Smooth muscle cell (in vitro differentiated cells): ENCODE data around the gene CALM3. TPM values are rescaled to one million over a fixed set of nuclear protein-coding genes. Genes with fewer than 3 reads are reported as not detected.

Source experiments
- DNase-seq: peaks from one replicate; lab custom pipeline; 2025; ENCODE audit not compliant: unreplicated experiment; lab: John Stamatoyannopoulos, UW
- H2AFZ ChIP-seq: fragments of 200-600 bp; sonication (generic); 2 replicates; pipeline ENCODE4 v1.6.0; 2016; ENCODE audit warnings: antibody characterized with exemption, low read depth, mild to moderate bottlenecking
- H3F3A ChIP-seq: fragments of 200-600 bp; sonication (generic); 2 replicates; pipeline ENCODE4 v1.6.0; 2017; ENCODE audit warnings: antibody characterized with exemption, low read depth
- H3K27ac ChIP-seq: fragments of 200-600 bp; sonication (generic); 2 replicates; pipeline ENCODE4 v1.5.1; 2016; ENCODE audit warnings: low read depth, mild to moderate bottlenecking
- H3K27me3 ChIP-seq: fragments of 200-600 bp; sonication (generic); 2 replicates; pipeline ENCODE4 v1.6.1; 2016; ENCODE audit warnings: low read depth, mild to moderate bottlenecking
- H3K36me3 ChIP-seq: fragments of 200-600 bp; sonication (generic); 2 replicates; pipeline ENCODE4 v1.5.1; 2016; ENCODE audit warnings: low read depth
- H3K4me1 ChIP-seq: fragments of 200-600 bp; sonication (generic); 2 replicates; pipeline ENCODE4 v1.5.1; 2016; ENCODE audit warnings: low read depth
- H3K4me2 ChIP-seq: fragments of 200-600 bp; sonication (generic); 2 replicates; pipeline ENCODE4 v1.6.0; 2016; ENCODE audit warnings: mild to moderate bottlenecking
- H3K4me3 ChIP-seq: fragments of 200-600 bp; sonication (generic); 2 replicates; pipeline ENCODE4 v1.5.1; 2016; ENCODE audit warnings: mild to moderate bottlenecking
- H3K79me2 ChIP-seq: fragments of 200-600 bp; sonication (generic); 2 replicates; pipeline ENCODE4 v1.6.0; 2016; ENCODE audit warnings: low read depth, mild to moderate bottlenecking
- H3K9ac ChIP-seq: fragments of 200-600 bp; sonication (generic); 2 replicates; pipeline ENCODE4 v1.6.0; 2016; ENCODE audit warnings: low read depth
- H3K9me3 ChIP-seq: fragments of 200-600 bp; sonication (generic); replicated peaks from 2 replicates; pipeline ENCODE4 v1.5.1; 2016; ENCODE audit warnings: low read depth
- H4K20me1 ChIP-seq: fragments of 200-600 bp; sonication (generic); 2 replicates; pipeline ENCODE4 v1.6.0; 2016; ENCODE audit warnings: low read depth
- WGBS: methylation state at CpG from one replicate; pipeline ENCODE4 v1.1.7; 2016; ENCODE audit warnings: low lambda C conversion rate; 5-methylcytosine and 5-hydroxymethylcytosine counted together
- polyA plus RNA-seq: library from polyadenylated mRNA; unstranded; fragments of >200 nt; fragmentation: Nextera tagmentation; extraction: Ambion mirVana; gene quantifications from 2 replicates; pipeline ENCODE4 v1.2.1, GENCODE V29; 2016
- total RNA-seq: library from RNA; depleted of rRNA; stranded (reverse); fragments of >200 nt; gene quantifications from 2 replicates; pipeline ENCODE4 v1.2.3, GENCODE V29; 2014
- TF ChIP-seq, protein P1 (sequence below): fragments of 200-600 bp; sonication (generic); IDR thresholded peaks from 2 replicates; pipeline ENCODE4 v1.5.1; 2017; ENCODE audit warnings: borderline replicate concordance, mild to moderate bottlenecking, antibody characterized with exemption; ENCODE audit not compliant: insufficient read depth, poor library complexity, severe bottlenecking

Gene CALM3
- total and polyA plus RNA-seq, 2 experiments from 2014 or later: 172 to 183 TPM

DNA sequence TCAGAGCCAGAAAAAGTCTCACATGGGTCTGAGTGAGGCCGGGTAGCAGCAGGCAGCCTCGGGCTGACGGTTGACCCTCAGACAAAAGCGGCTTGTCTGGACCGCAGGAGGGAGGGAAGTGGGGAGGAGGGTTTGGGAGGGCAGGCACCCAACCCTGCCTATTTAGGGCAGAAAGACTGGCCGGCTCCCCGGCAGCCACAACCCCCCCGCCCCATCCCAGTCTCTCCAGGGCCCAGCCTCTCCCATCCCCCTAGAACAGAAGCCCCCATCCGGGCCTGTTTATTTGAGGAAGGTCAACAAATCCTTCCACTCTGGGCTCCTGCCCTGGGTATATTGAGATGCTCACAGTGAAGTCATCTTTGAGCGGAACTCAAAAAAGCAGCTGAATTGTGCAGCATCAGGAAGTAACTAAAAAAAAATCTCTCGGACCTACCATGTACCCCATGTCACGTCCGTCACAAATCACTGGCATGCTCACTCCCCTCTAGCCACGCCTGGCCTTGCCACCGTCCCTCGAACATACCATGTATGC is 53.6 kb downstream of the CALM3 start:
- H3K9me3 ChIP-seq: no peaks in the 10 kb centered on the region
- H3K36me3 ChIP-seq: no peaks in the 10 kb centered on the region
- TF ChIP-seq, protein P1, sequence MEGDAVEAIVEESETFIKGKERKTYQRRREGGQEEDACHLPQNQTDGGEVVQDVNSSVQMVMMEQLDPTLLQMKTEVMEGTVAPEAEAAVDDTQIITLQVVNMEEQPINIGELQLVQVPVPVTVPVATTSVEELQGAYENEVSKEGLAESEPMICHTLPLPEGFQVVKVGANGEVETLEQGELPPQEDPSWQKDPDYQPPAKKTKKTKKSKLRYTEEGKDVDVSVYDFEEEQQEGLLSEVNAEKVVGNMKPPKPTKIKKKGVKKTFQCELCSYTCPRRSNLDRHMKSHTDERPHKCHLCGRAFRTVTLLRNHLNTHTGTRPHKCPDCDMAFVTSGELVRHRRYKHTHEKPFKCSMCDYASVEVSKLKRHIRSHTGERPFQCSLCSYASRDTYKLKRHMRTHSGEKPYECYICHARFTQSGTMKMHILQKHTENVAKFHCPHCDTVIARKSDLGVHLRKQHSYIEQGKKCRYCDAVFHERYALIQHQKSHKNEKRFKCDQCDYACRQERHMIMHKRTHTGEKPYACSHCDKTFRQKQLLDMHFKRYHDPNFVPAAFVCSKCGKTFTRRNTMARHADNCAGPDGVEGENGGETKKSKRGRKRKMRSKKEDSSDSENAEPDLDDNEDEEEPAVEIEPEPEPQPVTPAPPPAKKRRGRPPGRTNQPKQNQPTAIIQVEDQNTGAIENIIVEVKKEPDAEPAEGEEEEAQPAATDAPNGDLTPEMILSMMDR: no peak
- no peak overlapping the region for H2AFZ ChIP-seq
- H3F3A ChIP-seq: peaks cover 6% of the 10 kb centered on the region
- peaks cover 11% of the 10 kb centered on the region for H3K4me1 ChIP-seq
- no peak overlapping the region for H3K9ac ChIP-seq
- peaks cover 3% of the 10 kb centered on the region for H3K27me3 ChIP-seq
- peaks cover 7% of the 10 kb centered on the region for H4K20me1 ChIP-seq
- no peak for DNase-seq
- no peak overlapping the region for H3K4me2 ChIP-seq
- no peak overlapping the region for H3K27ac ChIP-seq
- WGBS: 46% methylated on average over 16 of the region's 16 CpGs
- peaks cover 12% of the 10 kb centered on the region for H3K79me2 ChIP-seq
- no peak overlapping the region for H3K4me3 ChIP-seq

DNA sequence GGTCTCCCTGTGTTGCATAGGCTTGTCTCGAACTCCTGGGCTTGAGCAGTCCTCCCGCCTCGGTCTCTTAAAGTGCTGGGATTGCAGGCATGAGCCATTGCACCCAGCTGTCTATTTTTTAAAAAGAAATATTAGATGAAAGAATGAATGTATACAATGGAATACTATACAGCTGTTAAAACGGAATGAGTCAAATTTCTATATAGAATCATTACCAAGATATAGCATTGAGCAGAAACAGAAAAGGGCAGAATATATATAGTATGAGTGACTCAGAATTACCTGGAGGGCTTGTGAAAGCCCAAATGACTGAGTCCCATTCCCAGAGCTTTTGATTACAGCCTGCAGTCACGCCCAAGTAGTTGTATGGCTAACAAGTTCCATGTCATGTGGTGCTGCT is 55.4 kb downstream of the CALM3 start:
- Histone ChIP-seq H3K4me1 (peaks cover 21% of the 10 kb centered on the region), H3K27ac (no peak overlapping the region), H4K20me1 (peaks cover 7% of the 10 kb centered on the region), H3F3A (peaks cover 6% of the 10 kb centered on the region), H3K9ac (no peak overlapping the region), H3K27me3 (no peaks in the 10 kb centered on the region), H2AFZ (no peak overlapping the region), H3K4me2 (no peak overlapping the region), H3K9me3 (no peaks in the 10 kb centered on the region), H3K79me2 (peaks cover 12% of the 10 kb centered on the region), H3K36me3 (no peaks in the 10 kb centered on the region), H3K4me3 (no peak overlapping the region)
- no peak for DNase-seq
- TF ChIP-seq, protein P1: no peak
- WGBS: 96% methylated on average over 5 of the region's 5 CpGs

DNA sequence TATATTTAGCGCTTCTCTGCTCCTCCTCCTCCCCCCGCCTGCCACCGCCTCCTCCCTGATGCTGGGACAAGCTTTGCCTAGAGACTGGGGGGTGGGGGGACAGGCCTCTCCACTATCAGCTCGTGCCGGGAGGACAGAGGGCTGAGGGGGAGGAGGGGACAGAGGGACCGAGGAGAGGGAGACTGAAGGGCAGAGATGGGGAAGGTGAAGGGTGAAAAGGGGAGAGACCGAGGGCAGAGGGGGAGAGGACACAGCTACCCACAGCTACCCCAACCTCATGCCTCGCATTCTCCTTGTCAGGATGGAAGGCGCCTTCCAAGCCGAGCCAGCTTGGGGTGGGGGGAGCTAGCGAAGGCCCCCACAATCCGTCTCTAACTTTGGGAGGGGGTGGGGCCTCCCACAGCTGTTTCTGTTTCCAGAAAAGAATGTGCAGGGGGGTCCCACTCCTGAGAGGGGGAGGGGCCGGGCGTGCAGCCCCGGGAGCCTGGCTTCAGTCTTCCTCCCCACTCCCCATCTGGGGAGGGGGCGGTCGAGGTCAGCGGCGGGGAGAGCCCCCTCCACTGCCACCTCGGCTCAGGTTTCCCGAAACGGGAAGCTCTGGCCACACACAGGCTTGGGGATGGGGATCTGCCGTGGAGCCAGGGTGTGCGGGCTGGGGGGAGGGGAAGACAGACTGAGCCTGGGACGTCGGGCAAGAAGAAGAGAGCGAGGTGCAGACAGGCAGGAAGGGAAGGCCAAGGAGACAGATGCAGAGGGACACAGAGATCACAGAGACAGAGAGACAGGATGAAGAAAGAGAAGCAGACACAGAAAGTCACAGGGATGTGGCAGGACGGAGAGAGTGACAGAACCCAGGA is 58.2 kb downstream of the CALM3 start:
- peaks cover 4% of the 10 kb centered on the region for H4K20me1 ChIP-seq
- no peaks in the 10 kb centered on the region for H3K9me3 ChIP-seq
- peak overlapping the region; percentile 75 for H2AFZ ChIP-seq
- H3K79me2 ChIP-seq: peaks cover 12% of the 10 kb centered on the region
- no peak overlapping the region for H3K9ac ChIP-seq
- peak overlapping the region; percentile 76 for H3K4me3 ChIP-seq
- no peak overlapping the region for H3K27ac ChIP-seq
- H3K36me3 ChIP-seq: no peaks in the 10 kb centered on the region
- peak overlapping the region; percentile 94 for H3K4me2 ChIP-seq
- peak; percentile 47 for DNase-seq
- H3F3A ChIP-seq: peaks cover 8% of the 10 kb centered on the region
- no peaks in the 10 kb centered on the region for H3K27me3 ChIP-seq
- H3K4me1 ChIP-seq: peaks cover 21% of the 10 kb centered on the region
- 2% methylated on average over 17 of the region's 28 CpGs for WGBS
- TF ChIP-seq, protein P1: no peak
